HEK293 (cell line): ENCODE measurements around the gene FNDC1.
"Not testable (repeated sequence)": the region's sequence is repeated elsewhere in the genome, so short reads cannot be mapped to it uniquely, and the experiment has no call there.

Source experiments
- CTCF ChIA-PET: fragments of 350-600 bp; formaldehyde crosslinking; extraction: SDS; loops from one replicate; lab custom pipeline; 2021; ENCODE audit warnings: antibody characterized with exemption; lab: Yijun Ruan, JAX
- POLR2A ChIA-PET: fragments of 300-600 bp; formaldehyde crosslinking; extraction: SDS; loops from one replicate; lab custom pipeline; 2020; ENCODE audit warnings: antibody characterized with exemption, inconsistent platforms; lab: Yijun Ruan, JAX
- H3K27ac ChIP-seq: fragments of 200-500 bp; sonication (Bioruptor generic); 2 replicates; pipeline ENCODE4 v1.5.1; 2014; ENCODE audit warnings: low read depth, low read length, control low read depth, inconsistent platforms; ENCODE audit errors: extremely low read depth
- H3K36me3 ChIP-seq, 2 experiments: fragments of 200-500 bp in 1 of 2; sonication (Bioruptor generic) in 1 of 2; 1 replicate in 1 of 2; 2 replicates in 1 of 2; pipeline ENCODE4 v1.5.1; 2014 to 2017; ENCODE audit warnings: inconsistent platforms in 2 of 2, low read length in 2 of 2; ENCODE audit not compliant: control insufficient read depth in 2 of 2, insufficient read depth in 1 of 2
- H3K4me1 ChIP-seq: fragments of 200-500 bp; sonication (Bioruptor generic); 2 replicates; pipeline ENCODE4 v1.5.1; 2014; ENCODE audit warnings: mild to moderate bottlenecking, low read length, inconsistent platforms; ENCODE audit not compliant: control insufficient read depth, insufficient read depth
- H3K4me3 ChIP-seq: 2 replicates; pipeline ENCODE4 v1.5.1; 2011; ENCODE audit warnings: low read depth, mild to moderate bottlenecking, control low read depth, low read length, moderate library complexity
- H3K9me3 ChIP-seq: fragments of 200-500 bp; sonication (Bioruptor generic); 2 replicates; pipeline ENCODE4 v1.5.1; 2014; ENCODE audit warnings: low read depth, low read length, inconsistent platforms; ENCODE audit not compliant: control insufficient read depth, insufficient read depth
- GLI4 ChIP-seq: fragments of 450-650 bp; formaldehyde crosslinking; IDR thresholded peaks from 2 replicates; pipeline ENCODE4 v1.5.1; 2016; ENCODE audit warnings: missing biosample characterization, missing genetic modification characterization
- OVOL3 ChIP-seq: fragments of 450-650 bp; formaldehyde crosslinking; IDR thresholded peaks from 2 replicates; pipeline ENCODE4 v1.5.1; 2016; ENCODE audit warnings: missing biosample characterization, missing genetic modification characterization
- PRDM4 ChIP-seq: fragments of 450-650 bp; formaldehyde crosslinking; IDR thresholded peaks from 2 replicates; pipeline ENCODE4 v1.5.1; 2017; ENCODE audit warnings: missing biosample characterization, missing genetic modification characterization
- SP7 ChIP-seq: fragments of 450-650 bp; formaldehyde crosslinking; IDR thresholded peaks from 2 replicates; pipeline ENCODE4 v1.5.1; 2016; ENCODE audit warnings: missing biosample characterization, missing genetic modification characterization
- TSHZ1 ChIP-seq: fragments of 450-650 bp; formaldehyde crosslinking; IDR thresholded peaks from 2 replicates; pipeline ENCODE4 v1.5.1; 2016; ENCODE audit warnings: missing biosample characterization, missing genetic modification characterization, borderline replicate concordance
- ZFP37 ChIP-seq: fragments of 450-650 bp; formaldehyde crosslinking; IDR thresholded peaks from 2 replicates; pipeline ENCODE4 v1.5.1; 2016; ENCODE audit warnings: missing biosample characterization, missing genetic modification characterization
- ZNF114 ChIP-seq: fragments of 450-650 bp; formaldehyde crosslinking; IDR thresholded peaks from 2 replicates; pipeline ENCODE4 v1.5.0; 2017; ENCODE audit warnings: missing biosample characterization, missing genetic modification characterization
- ZNF121 ChIP-seq: fragments of 450-650 bp; formaldehyde crosslinking; IDR thresholded peaks from 2 replicates; pipeline ENCODE4 v1.5.1; 2016; ENCODE audit warnings: missing biosample characterization, missing genetic modification characterization
- ZNF214 ChIP-seq: fragments of 450-650 bp; formaldehyde crosslinking; IDR thresholded peaks from 2 replicates; pipeline ENCODE4 v1.5.1; 2017; ENCODE audit warnings: missing biosample characterization, mild to moderate bottlenecking, missing genetic modification characterization, borderline replicate concordance
- ZNF391 ChIP-seq: fragments of 450-650 bp; formaldehyde crosslinking; IDR thresholded peaks from 2 replicates; pipeline ENCODE4 v1.5.1; 2016; ENCODE audit warnings: low read depth, missing biosample characterization, missing genetic modification characterization, borderline replicate concordance
- ZNF654 ChIP-seq: fragments of 450-650 bp; formaldehyde crosslinking; IDR thresholded peaks from 2 replicates; pipeline ENCODE4 v1.5.1; 2016; ENCODE audit warnings: low read depth, missing biosample characterization, missing genetic modification characterization
- ZNF677 ChIP-seq: fragments of 450-650 bp; IDR thresholded peaks from 2 replicates; pipeline ENCODE4 v1.5.0; 2018; ENCODE audit warnings: missing biosample characterization, mild to moderate bottlenecking, missing genetic modification characterization, moderate library complexity
- ZNF830 ChIP-seq: fragments of 450-650 bp; IDR thresholded peaks from 2 replicates; pipeline ENCODE4 v1.5.0; 2018; ENCODE audit warnings: missing biosample characterization, missing genetic modification characterization, low read depth, mild to moderate bottlenecking, moderate library complexity
- TF ChIP-seq, protein P1 (sequence below): fragments of 450-650 bp; formaldehyde crosslinking; IDR thresholded peaks from 2 replicates; pipeline ENCODE4 v1.5.1; 2016; ENCODE audit warnings: missing biosample characterization, missing genetic modification characterization

Gene FNDC1

DNA sequence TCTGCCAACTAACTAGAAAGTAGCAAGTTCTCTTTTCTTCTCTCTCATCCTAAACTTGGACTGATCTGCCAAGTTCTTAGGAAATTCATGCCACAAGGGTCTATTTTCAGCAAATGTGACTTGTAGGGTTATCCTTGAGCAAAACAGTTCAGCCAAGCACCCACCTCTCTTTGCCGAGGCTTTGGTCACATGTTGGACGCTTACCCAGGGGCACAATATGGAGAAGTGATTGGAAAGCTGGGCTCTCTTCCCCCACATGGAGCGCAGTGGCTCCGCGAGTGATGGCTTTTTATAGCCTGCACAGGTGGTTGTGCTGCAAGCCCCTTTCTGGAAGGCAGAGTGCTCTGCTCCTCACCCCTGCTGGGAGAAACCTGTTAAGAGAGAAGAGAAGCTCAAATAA is 47.7 kb upstream of the FNDC1 start:
- Histone ChIP-seq H3K4me1 (no peaks in the 10 kb centered on the region), H3K36me3 (no peaks in the 10 kb centered on the region), H3K27ac (no peak overlapping the region), H3K4me3 (no peak overlapping the region), H3K9me3 (no peaks in the 10 kb centered on the region)
- no peak for TF ChIP-seq ZNF214 (tag by site-specific recombination)
- no peak for TF ChIP-seq ZNF121 (tag by site-specific recombination)
- TF ChIP-seq ZNF654 (tag by site-specific recombination), result no peak
- TF ChIP-seq ZNF830 (tag by site-specific recombination), result no peak
- CTCF ChIA-PET, result interaction anchor here (0.9 to 10.4 kb wide), 4 partner anchors 12 to 430 kb away, joined by 3 to 76 read pairs (median 5); no protein-coding TSS in a partner anchor
- POLR2A ChIA-PET, result no interaction called here

DNA sequence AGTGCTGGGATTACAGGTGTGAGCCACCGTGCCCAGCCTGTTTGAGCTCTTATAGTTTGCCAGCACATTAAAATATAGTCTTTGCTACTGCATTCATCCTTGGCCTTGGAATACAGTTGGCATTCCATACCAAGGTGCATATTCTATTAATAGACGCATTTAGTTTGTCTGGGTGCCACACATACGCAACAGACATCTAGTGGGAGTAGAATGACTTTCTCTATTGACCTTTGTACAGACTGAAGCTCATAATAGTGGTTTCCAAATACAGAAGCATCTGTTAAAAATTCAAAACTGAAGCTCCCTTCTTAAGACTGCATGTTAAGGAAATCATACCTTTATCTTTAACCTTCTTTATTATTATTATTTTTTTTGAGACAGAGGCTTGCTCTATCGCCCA is 46.7 kb upstream of the FNDC1 start:
- H3K36me3 ChIP-seq, result no peaks in the 10 kb centered on the region
- POLR2A ChIA-PET, result no interaction called here
- no peak overlapping the region for H3K27ac ChIP-seq
- CTCF ChIA-PET, result interaction anchor here (0.8 to 10.4 kb wide), 3 partner anchors 12 to 431 kb away, joined by 3 to 76 read pairs (median 3); no protein-coding TSS in a partner anchor
- no peaks in the 10 kb centered on the region for H3K9me3 ChIP-seq
- H3K4me3 ChIP-seq, result no peak overlapping the region
- TF ChIP-seq ZNF677 (no peak), ZNF114 (no peak), ZFP37 (tag by site-specific recombination) (no peak)
- TF ChIP-seq, protein P1, sequence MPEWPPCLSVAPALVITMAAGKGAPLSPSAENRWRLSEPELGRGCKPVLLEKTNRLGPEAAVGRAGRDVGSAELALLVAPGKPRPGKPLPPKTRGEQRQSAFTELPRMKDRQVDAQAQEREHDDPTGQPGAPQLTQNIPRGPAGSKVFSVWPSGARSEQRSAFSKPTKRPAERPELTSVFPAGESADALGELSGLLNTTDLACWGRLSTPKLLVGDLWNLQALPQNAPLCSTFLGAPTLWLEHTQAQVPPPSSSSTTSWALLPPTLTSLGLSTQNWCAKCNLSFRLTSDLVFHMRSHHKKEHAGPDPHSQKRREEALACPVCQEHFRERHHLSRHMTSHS (tag by site-specific recombination), result no peak
- H3K4me1 ChIP-seq, result no peaks in the 10 kb centered on the region

- H3K36me3 ChIP-seq, H3K27ac ChIP-seq, H3K4me1 ChIP-seq, H3K9me3 ChIP-seq, POLR2A ChIA-PET, H3K4me3 ChIP-seq: not testable (repeated sequence)
- CTCF ChIA-PET, result interaction anchor here (1.0 to 10.4 kb wide), 2 partner anchors 11 to 16 kb away, joined by 3 to 76 read pairs; no protein-coding TSS in a partner anchor
Observed at GRCh38 chr6:159123831-159124230, 45.4 kb upstream of the FNDC1 start.

GRCh38 chr6:159125014-159125609 is 44.1 kb upstream of the FNDC1 start:
- CTCF ChIA-PET, result interaction anchor here (0.6 to 10.4 kb wide), 4 partner anchors 9 to 233 kb away, joined by 3 to 76 read pairs (median 3); no protein-coding TSS in a partner anchor

More at GRCh38 chr6:159125014-159125609, 44.1 kb upstream of the FNDC1 start:
- H3K4me1 ChIP-seq, result no peaks in the 10 kb centered on the region
- H3K36me3 ChIP-seq, result no peaks in the 10 kb centered on the region
- H3K9me3 ChIP-seq, result no peaks in the 10 kb centered on the region
- TF ChIP-seq ZNF391 (no peak), SP7 (tag by site-specific recombination) (no peak), PRDM4 (no peak), GLI4 (tag by site-specific recombination) (no peak), TSHZ1 (tag by site-specific recombination) (no peak), OVOL3 (tag by site-specific recombination) (no peak)
- POLR2A ChIA-PET, result interaction anchor here (1.6 kb wide), 1 partner anchor 125 kb away, joined by 3 read pairs; the partner anchor contains the start of gene RSPH3
- H3K27ac ChIP-seq, result no peak overlapping the region
- H3K4me3 ChIP-seq, result no peak overlapping the region
